ENCODE measurements around the gene FIBIN. TPM values are rescaled to one million over a fixed set of nuclear protein-coding genes. Genes with fewer than 3 reads are reported as not detected.

The FIBIN gene
- total RNA-seq, 1 experiment from 2014 or later, result not detected

GRCh38 chr11:27025312-27025955 lies 31.5 kb downstream of the FIBIN start:
- Histone ChIP-seq H3K4me2 (no peak overlapping the region), H3K27ac (no peak overlapping the region), H4K20me1 (ENCODE audit: insufficient read depth) (no peaks in the 10 kb centered on the region), H3K9me3 (ENCODE audit: insufficient read depth, low read depth) (no peaks in the 10 kb centered on the region), H3K27me3 (ENCODE audit: insufficient read depth, low read depth) (no peaks in the 10 kb centered on the region), H3K4me3 (no peak overlapping the region), H2AFZ (no peak overlapping the region), H3K36me3 (ENCODE audit: low read depth) (no peaks in the 10 kb centered on the region), H3K9me2 (ENCODE audit: insufficient read depth) (no peaks in the 10 kb centered on the region), H3F3A (ENCODE audit: insufficient read depth, low read depth) (no peaks in the 10 kb centered on the region), H3K4me1 (replicated peaks; ENCODE audit: insufficient read depth) (no peaks in the 10 kb centered on the region), H3K79me2 (ENCODE audit: low read depth) (no peaks in the 10 kb centered on the region)
- POLR2A ChIA-PET (ENCODE audit: unreplicated experiment), result no interaction called here
- intact Hi-C loops (cut with micrococcal nuclease; ENCODE audit: unreplicated experiment), result no loop called here
- no peak for DNase-seq
- TF ChIP-seq CTCF (conservative IDR thresholded peaks at IDR 0.05) (no peak), EZH2 (IDR thresholded peaks at IDR 0.05; ENCODE audit: low read depth) (no peak)
- BruUV-seq (replicated peaks), result no TSS peak
- CTCF ChIA-PET, result no interaction called here

GRCh38 chr11:27025957-27026733 lies 32.2 kb downstream of the FIBIN start:
- no TSS peak for BruUV-seq (replicated peaks)
- Histone ChIP-seq H3K4me1 (replicated peaks; ENCODE audit: insufficient read depth) (no peaks in the 10 kb centered on the region), H4K20me1 (ENCODE audit: insufficient read depth) (no peaks in the 10 kb centered on the region), H3K9me3 (ENCODE audit: insufficient read depth, low read depth) (no peaks in the 10 kb centered on the region), H3K27ac (no peak overlapping the region), H3K36me3 (ENCODE audit: low read depth) (no peaks in the 10 kb centered on the region), H3K27me3 (ENCODE audit: insufficient read depth, low read depth) (no peaks in the 10 kb centered on the region), H3F3A (ENCODE audit: insufficient read depth, low read depth) (no peaks in the 10 kb centered on the region), H3K79me2 (ENCODE audit: low read depth) (no peaks in the 10 kb centered on the region), H3K9me2 (ENCODE audit: insufficient read depth) (no peaks in the 10 kb centered on the region), H2AFZ (no peak overlapping the region), H3K4me2 (no peak overlapping the region), H3K4me3 (no peak overlapping the region)
- no peak for DNase-seq
- intact Hi-C loops (cut with micrococcal nuclease; ENCODE audit: unreplicated experiment), result no loop called here
- ChIA-PET CTCF (interaction anchor here (0.7 kb wide), 1 partner anchor 456 kb away, joined by 4 read pairs; no protein-coding TSS in a partner anchor), POLR2A (ENCODE audit: unreplicated experiment) (no interaction called here)
- TF ChIP-seq CTCF (conservative IDR thresholded peaks at IDR 0.05) (no peak), EZH2 (IDR thresholded peaks at IDR 0.05; ENCODE audit: low read depth) (no peak)

- POLR2A ChIA-PET (ENCODE audit: unreplicated experiment), result no interaction called here
- H3K27ac ChIP-seq, result no peak overlapping the region
- H3K27me3 ChIP-seq (ENCODE audit: insufficient read depth, low read depth), result no peaks in the 10 kb centered on the region
- intact Hi-C loops (cut with micrococcal nuclease; ENCODE audit: unreplicated experiment), result no loop called here
- H3F3A ChIP-seq (ENCODE audit: insufficient read depth, low read depth), result no peaks in the 10 kb centered on the region
- no peaks in the 10 kb centered on the region for H3K79me2 ChIP-seq (ENCODE audit: low read depth)
- TF ChIP-seq CTCF (conservative IDR thresholded peaks at IDR 0.05) (no peak), EZH2 (IDR thresholded peaks at IDR 0.05; ENCODE audit: low read depth) (no peak)
- BruUV-seq (replicated peaks), result no TSS peak
- no peak for DNase-seq
- no peaks in the 10 kb centered on the region for H3K9me2 ChIP-seq (ENCODE audit: insufficient read depth)
- no peak overlapping the region for H3K4me2 ChIP-seq
- no peaks in the 10 kb centered on the region for H3K9me3 ChIP-seq (ENCODE audit: insufficient read depth, low read depth)
- no peaks in the 10 kb centered on the region for H3K36me3 ChIP-seq (ENCODE audit: low read depth)
- no peaks in the 10 kb centered on the region for H4K20me1 ChIP-seq (ENCODE audit: insufficient read depth)
- no peaks in the 10 kb centered on the region for H3K4me1 ChIP-seq (replicated peaks; ENCODE audit: insufficient read depth)
- H2AFZ ChIP-seq, result no peak overlapping the region
- CTCF ChIA-PET, result no interaction called here
- H3K4me3 ChIP-seq, result no peak overlapping the region
Measured at GRCh38 chr11:27028561-27028965, 34.7 kb downstream of the FIBIN start.
